Neural cell (in vitro differentiated cells): ENCODE measurements around the gene STK32B. TPM values are rescaled to one million over a fixed set of nuclear protein-coding genes. Genes with fewer than 3 reads are reported as not detected.

ENCODE experiments used
- H2AFZ ChIP-seq: fragments of 200-600, 300-800 bp; sonication (generic), shearing (Covaris generic); 2 replicates; pipeline ENCODE4 v1.6.0; 2014; ENCODE audit warnings: low read depth, mild to moderate bottlenecking, antibody characterized with exemption, low read length, moderate library complexity
- H3F3A ChIP-seq: fragments of 200-600 bp; shearing (Covaris generic); 2 replicates; pipeline ENCODE4 v1.6.1; 2016; ENCODE audit warnings: mild to moderate bottlenecking, moderate library complexity, mixed read lengths, antibody characterized with exemption, low read length; ENCODE audit not compliant: insufficient read depth, poor library complexity, severe bottlenecking
- H3K27ac ChIP-seq: fragments of 200-600, 300-800 bp; sonication (generic), shearing (Covaris generic); 2 replicates; pipeline ENCODE4 v1.5.1; 2014; ENCODE audit warnings: mild to moderate bottlenecking, low read length, moderate library complexity
- H3K27me3 ChIP-seq: fragments of 300-800, 200-600 bp; sonication (generic), shearing (Covaris generic); 2 replicates; pipeline ENCODE4 v1.6.0; 2014; ENCODE audit warnings: mild to moderate bottlenecking, low read depth, low read length, moderate library complexity; ENCODE audit not compliant: insufficient read depth
- H3K36me3 ChIP-seq: fragments of 300-800, 200-600 bp; sonication (generic), shearing (Covaris generic); 2 replicates; pipeline ENCODE4 v1.5.1; 2014; ENCODE audit warnings: mild to moderate bottlenecking, antibody characterized with exemption, low read length, moderate library complexity; ENCODE audit not compliant: insufficient read depth
- H3K4me2 ChIP-seq: fragments of 300-800, 200-600 bp; sonication (generic), shearing (Covaris generic); 2 replicates; pipeline ENCODE4 v1.6.0; 2014; ENCODE audit warnings: mild to moderate bottlenecking, low read length
- H3K4me3 ChIP-seq: fragments of 300-800, 200-600 bp; sonication (generic), shearing (Covaris generic); 2 replicates; pipeline ENCODE4 v1.5.1; 2014; ENCODE audit warnings: mild to moderate bottlenecking, low read length, moderate library complexity
- H3K79me2 ChIP-seq: fragments of 200-600 bp; shearing (Covaris generic); replicated peaks from 2 replicates; pipeline ENCODE4 v1.6.0; 2014; ENCODE audit warnings: mild to moderate bottlenecking, low read length, moderate library complexity; ENCODE audit not compliant: insufficient read depth
- H3K9ac ChIP-seq: fragments of 300-800, 200-600 bp; sonication (generic), shearing (Covaris generic); 2 replicates; pipeline ENCODE4 v1.6.1; 2016; ENCODE audit warnings: mild to moderate bottlenecking, low read length, mixed read lengths
- H3K9me2 ChIP-seq: fragments of 200-600 bp; shearing (Covaris generic); 2 replicates; pipeline ENCODE4 v1.6.1; 2016; ENCODE audit warnings: mild to moderate bottlenecking, low read length, mixed read lengths; ENCODE audit not compliant: insufficient read depth
- H3K9me3 ChIP-seq: fragments of 200-600, 300-800 bp; sonication (generic), shearing (Covaris generic); 2 replicates; pipeline ENCODE4 v1.6.1; 2016; ENCODE audit warnings: mild to moderate bottlenecking, mixed run types, low read length, moderate library complexity, mixed read lengths
- H4K20me1 ChIP-seq: fragments of 200-600 bp; shearing (Covaris generic); 2 replicates; pipeline ENCODE4 v1.6.1; 2016; ENCODE audit warnings: mild to moderate bottlenecking, mixed run types; ENCODE audit not compliant: insufficient read depth
- EP300 ChIP-seq: fragments of 450-650 bp; conservative IDR thresholded peaks from 2 replicates; pipeline ENCODE4 v1.6.1; 2014; ENCODE audit warnings: antibody characterized with exemption, mild to moderate bottlenecking, moderate library complexity; ENCODE audit not compliant: poor library complexity, severe bottlenecking
- EZH2 ChIP-seq: fragments of 200-600, 300-800 bp; shearing (Covaris generic), sonication (generic); IDR thresholded peaks from 2 replicates; pipeline ENCODE4 v1.6.1; 2014; ENCODE audit warnings: antibody characterized with exemption, low read length, borderline replicate concordance, mild to moderate bottlenecking; ENCODE audit not compliant: insufficient read depth, poor library complexity, severe bottlenecking
- MXI1 ChIP-seq: fragments of 450-650 bp; conservative IDR thresholded peaks from 2 replicates; pipeline ENCODE4 v1.6.1; 2014; ENCODE audit warnings: antibody characterized with exemption, mild to moderate bottlenecking; ENCODE audit not compliant: poor library complexity, severe bottlenecking
- POLR2AphosphoS5 ChIP-seq: IDR thresholded peaks from 2 replicates; pipeline ENCODE4 v1.6.1; 2012
- RAD21 ChIP-seq: fragments of 450-650 bp; conservative IDR thresholded peaks from 2 replicates; pipeline ENCODE4 v1.6.1; 2014; ENCODE audit warnings: antibody characterized with exemption, mild to moderate bottlenecking, moderate library complexity
- SMC3 ChIP-seq: fragments of 450-650 bp; conservative IDR thresholded peaks from 2 replicates; pipeline ENCODE4 v1.6.1; 2014; ENCODE audit warnings: antibody characterized with exemption, mild to moderate bottlenecking, moderate library complexity; ENCODE audit not compliant: poor library complexity
- TAF1 ChIP-seq: IDR thresholded peaks from 2 replicates; pipeline ENCODE4 v1.6.1; 2012; ENCODE audit warnings: low read depth
- polyA plus RNA-seq: library from polyadenylated mRNA; depleted of rRNA; stranded (reverse); fragments of >200 nt; gene quantifications from 2 replicates; pipeline ENCODE4 v1.2.3, GENCODE V29; 2014
- TF ChIP-seq, protein P1 (sequence below): IDR thresholded peaks from 2 replicates; pipeline ENCODE4 v1.6.1; 2012; ENCODE audit warnings: borderline replicate concordance
- TF ChIP-seq, protein P2 (sequence below): fragments of 450-650 bp; IDR thresholded peaks from 2 replicates; pipeline ENCODE4 v1.5.1; 2014; ENCODE audit warnings: antibody characterized with exemption, mild to moderate bottlenecking, moderate library complexity; ENCODE audit not compliant: poor library complexity, severe bottlenecking

STK32B gene
- polyA plus RNA-seq, 1 donor from 2014 or later, result 42.8 TPM

DNA sequence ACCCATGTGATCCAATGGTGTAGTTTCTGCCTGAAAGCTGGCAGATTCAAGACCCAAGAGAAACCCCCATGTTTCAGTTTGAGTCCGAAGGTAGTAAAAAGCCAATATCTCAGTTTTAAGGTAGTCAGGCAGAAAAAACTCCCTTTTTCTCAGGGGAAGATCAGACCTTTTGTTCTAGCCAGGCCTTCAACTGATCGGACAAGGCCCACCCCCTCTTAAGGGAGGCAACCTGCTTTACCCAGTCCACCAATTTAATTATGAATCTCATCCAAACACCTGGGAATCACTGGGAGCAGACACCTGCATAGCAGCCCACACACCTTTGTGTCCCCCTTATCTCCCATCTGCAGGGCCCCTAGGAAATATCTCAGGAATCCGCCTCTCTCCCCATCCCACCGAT lies 322.0 kb downstream of the STK32B start:
- Histone ChIP-seq H3K79me2 (no peaks in the 10 kb centered on the region), H3K4me2 (no peak overlapping the region), H4K20me1 (no peaks in the 10 kb centered on the region), H3K9ac (no peak overlapping the region), H3F3A (no peaks in the 10 kb centered on the region), H3K27ac (no peak overlapping the region), H3K27me3 (no peaks in the 10 kb centered on the region), H2AFZ (no peak overlapping the region), H3K36me3 (no peaks in the 10 kb centered on the region), H3K9me3 (no peaks in the 10 kb centered on the region), H3K4me3 (no peak overlapping the region), H3K9me2 (no peaks in the 10 kb centered on the region)
- TF ChIP-seq SMC3 (no peak), POLR2AphosphoS5 (no peak), RAD21 (no peak), EP300 (no peak), EZH2 (no peak), MXI1 (no peak), TAF1 (no peak)
- TF ChIP-seq, protein P1, sequence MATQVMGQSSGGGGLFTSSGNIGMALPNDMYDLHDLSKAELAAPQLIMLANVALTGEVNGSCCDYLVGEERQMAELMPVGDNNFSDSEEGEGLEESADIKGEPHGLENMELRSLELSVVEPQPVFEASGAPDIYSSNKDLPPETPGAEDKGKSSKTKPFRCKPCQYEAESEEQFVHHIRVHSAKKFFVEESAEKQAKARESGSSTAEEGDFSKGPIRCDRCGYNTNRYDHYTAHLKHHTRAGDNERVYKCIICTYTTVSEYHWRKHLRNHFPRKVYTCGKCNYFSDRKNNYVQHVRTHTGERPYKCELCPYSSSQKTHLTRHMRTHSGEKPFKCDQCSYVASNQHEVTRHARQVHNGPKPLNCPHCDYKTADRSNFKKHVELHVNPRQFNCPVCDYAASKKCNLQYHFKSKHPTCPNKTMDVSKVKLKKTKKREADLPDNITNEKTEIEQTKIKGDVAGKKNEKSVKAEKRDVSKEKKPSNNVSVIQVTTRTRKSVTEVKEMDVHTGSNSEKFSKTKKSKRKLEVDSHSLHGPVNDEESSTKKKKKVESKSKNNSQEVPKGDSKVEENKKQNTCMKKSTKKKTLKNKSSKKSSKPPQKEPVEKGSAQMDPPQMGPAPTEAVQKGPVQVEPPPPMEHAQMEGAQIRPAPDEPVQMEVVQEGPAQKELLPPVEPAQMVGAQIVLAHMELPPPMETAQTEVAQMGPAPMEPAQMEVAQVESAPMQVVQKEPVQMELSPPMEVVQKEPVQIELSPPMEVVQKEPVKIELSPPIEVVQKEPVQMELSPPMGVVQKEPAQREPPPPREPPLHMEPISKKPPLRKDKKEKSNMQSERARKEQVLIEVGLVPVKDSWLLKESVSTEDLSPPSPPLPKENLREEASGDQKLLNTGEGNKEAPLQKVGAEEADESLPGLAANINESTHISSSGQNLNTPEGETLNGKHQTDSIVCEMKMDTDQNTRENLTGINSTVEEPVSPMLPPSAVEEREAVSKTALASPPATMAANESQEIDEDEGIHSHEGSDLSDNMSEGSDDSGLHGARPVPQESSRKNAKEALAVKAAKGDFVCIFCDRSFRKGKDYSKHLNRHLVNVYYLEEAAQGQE, result no peak
- TF ChIP-seq, protein P2, sequence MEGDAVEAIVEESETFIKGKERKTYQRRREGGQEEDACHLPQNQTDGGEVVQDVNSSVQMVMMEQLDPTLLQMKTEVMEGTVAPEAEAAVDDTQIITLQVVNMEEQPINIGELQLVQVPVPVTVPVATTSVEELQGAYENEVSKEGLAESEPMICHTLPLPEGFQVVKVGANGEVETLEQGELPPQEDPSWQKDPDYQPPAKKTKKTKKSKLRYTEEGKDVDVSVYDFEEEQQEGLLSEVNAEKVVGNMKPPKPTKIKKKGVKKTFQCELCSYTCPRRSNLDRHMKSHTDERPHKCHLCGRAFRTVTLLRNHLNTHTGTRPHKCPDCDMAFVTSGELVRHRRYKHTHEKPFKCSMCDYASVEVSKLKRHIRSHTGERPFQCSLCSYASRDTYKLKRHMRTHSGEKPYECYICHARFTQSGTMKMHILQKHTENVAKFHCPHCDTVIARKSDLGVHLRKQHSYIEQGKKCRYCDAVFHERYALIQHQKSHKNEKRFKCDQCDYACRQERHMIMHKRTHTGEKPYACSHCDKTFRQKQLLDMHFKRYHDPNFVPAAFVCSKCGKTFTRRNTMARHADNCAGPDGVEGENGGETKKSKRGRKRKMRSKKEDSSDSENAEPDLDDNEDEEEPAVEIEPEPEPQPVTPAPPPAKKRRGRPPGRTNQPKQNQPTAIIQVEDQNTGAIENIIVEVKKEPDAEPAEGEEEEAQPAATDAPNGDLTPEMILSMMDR, result no peak

GRCh38 chr4:5374592-5374991 lies 323.3 kb downstream of the STK32B start:
- TF ChIP-seq EZH2 (no peak), TAF1 (no peak), MXI1 (no peak), EP300 (no peak), RAD21 (no peak), POLR2AphosphoS5 (no peak), SMC3 (no peak)
- TF ChIP-seq, protein P2, result no peak
- TF ChIP-seq, protein P1, result no peak
- Histone ChIP-seq H3K4me3 (no peak overlapping the region), H3K9me2 (no peaks in the 10 kb centered on the region), H3K9ac (no peak overlapping the region), H4K20me1 (no peaks in the 10 kb centered on the region), H3K4me2 (no peak overlapping the region), H2AFZ (no peak overlapping the region), H3K9me3 (no peaks in the 10 kb centered on the region), H3K27me3 (no peaks in the 10 kb centered on the region), H3K79me2 (no peaks in the 10 kb centered on the region), H3K36me3 (no peaks in the 10 kb centered on the region), H3K27ac (no peak overlapping the region), H3F3A (no peaks in the 10 kb centered on the region)
